HG02840 (cell line): ENCODE results near the gene ITGB6.
"Not testable (repeated sequence)": the region's sequence is repeated elsewhere in the genome, so short reads cannot be mapped to it uniquely, and the experiment has no call there.

Experiments
- ATAC-seq: cut with Tn5 transposase; IDR thresholded peaks from one replicate; pipeline ENCODE4 v1.9.1; 2021; ENCODE audit warnings: mild to moderate bottlenecking, moderate library complexity, moderate number of reproducible peaks; ENCODE audit not compliant: unreplicated experiment, low FRiP score

Gene ITGB6

GRCh38 chr2:160197587-160197986, 2.5 kb downstream of the ITGB6 start:
- no peak for ATAC-seq

- ATAC-seq = no peak
These were observed 5.1 kb downstream of the ITGB6 start for GRCh38 chr2:160194946-160195345.

GRCh38 chr2:160194351-160194750, 5.7 kb downstream of the ITGB6 start:
- no peak for ATAC-seq

- not testable (repeated sequence) for ATAC-seq
These were observed 18.8 kb downstream of the ITGB6 start for GRCh38 chr2:160181146-160181836.

GRCh38 chr2:160180690-160181089, 19.4 kb downstream of the ITGB6 start:
- not testable (repeated sequence) for ATAC-seq

- no peak for ATAC-seq
These were observed 19.9 kb downstream of the ITGB6 start for GRCh38 chr2:160180172-160180571.

GRCh38 chr2:160175169-160176134, 24.6 kb downstream of the ITGB6 start:
- no peak for ATAC-seq

- no peak for ATAC-seq
These were observed 25.8 kb downstream of the ITGB6 start for GRCh38 chr2:160174322-160174721.

- no peak for ATAC-seq
These were observed 30.1 kb downstream of the ITGB6 start for GRCh38 chr2:160169988-160170387.

GRCh38 chr2:160169471-160169870, 30.6 kb downstream of the ITGB6 start:
- ATAC-seq = no peak

- no peak for ATAC-seq
These were observed 31.2 kb downstream of the ITGB6 start for GRCh38 chr2:160168878-160169277.

- ATAC-seq = no peak
These were observed 32.9 kb downstream of the ITGB6 start for GRCh38 chr2:160167089-160167740.

- no peak for ATAC-seq
These were observed 34.1 kb downstream of the ITGB6 start for GRCh38 chr2:160165996-160166395.

GRCh38 chr2:160165081-160165480, 35.0 kb downstream of the ITGB6 start:
- no peak for ATAC-seq

GRCh38 chr2:160157861-160158829, 41.9 kb downstream of the ITGB6 start:
- no peak for ATAC-seq

- no peak for ATAC-seq
These were observed 43.4 kb downstream of the ITGB6 start for GRCh38 chr2:160156665-160157064.

GRCh38 chr2:160156100-160156499, 44.0 kb downstream of the ITGB6 start:
- ATAC-seq = no peak

- ATAC-seq = not testable (repeated sequence)
These were observed 51.7 kb downstream of the ITGB6 start for GRCh38 chr2:160148419-160148818.

GRCh38 chr2:160145471-160145870, 54.6 kb downstream of the ITGB6 start:
- no peak for ATAC-seq
